LoVo (cell line): ENCODE data around the gene HOXD8.

Source experiments
- DNase-seq: peaks from one replicate; pipeline ENCODE4 v3.0.0-alpha.2; 2016; ENCODE audit warnings: low spot score

HOXD8 gene

DNA sequence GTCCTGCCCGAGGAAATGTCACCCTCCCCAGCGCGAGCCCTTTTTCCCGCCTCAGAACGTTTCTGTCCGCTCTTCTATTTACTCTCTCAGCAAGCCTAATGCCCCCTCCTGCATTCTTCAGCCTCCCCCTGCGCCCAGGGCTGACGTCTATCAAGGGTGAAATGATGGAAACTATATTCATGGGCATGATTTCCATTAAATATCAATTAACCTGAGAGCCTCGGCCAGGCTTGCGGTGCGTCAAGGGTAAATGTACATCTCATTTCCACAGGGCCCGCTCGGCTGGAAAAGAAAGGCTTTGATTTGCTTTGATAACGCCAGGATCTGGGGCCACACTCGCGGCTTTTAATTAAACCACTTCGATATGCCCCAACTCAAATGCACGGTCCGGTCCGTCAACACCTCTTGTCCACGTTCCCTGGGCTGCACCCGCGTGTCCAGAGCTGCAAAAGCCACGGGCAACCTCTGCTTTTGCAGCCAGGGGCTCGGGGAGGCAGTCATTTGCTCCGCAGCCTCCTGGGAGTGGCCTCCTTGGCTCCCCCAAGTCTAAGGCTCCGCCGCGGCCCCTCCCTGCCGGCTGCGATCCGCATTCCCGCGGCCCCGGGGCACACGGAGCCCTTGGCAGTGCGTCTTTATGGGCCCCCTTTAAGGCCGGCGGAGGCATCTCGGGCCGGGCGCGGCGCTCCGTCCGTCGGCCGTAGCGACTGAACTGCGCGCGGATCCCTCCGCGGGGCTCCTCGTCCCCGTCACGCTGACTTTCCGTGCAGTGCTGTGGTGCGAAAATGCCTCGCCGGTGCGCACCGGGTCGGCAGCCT is at the start of gene HOXD8:
Gene HOXD8, plus strand, starts transcription at position 724 of the 815 bp plus-strand sequence. CDS start 662 bp downstream, outside the sequence.
- peak; percentile 79 for DNase-seq

DNA sequence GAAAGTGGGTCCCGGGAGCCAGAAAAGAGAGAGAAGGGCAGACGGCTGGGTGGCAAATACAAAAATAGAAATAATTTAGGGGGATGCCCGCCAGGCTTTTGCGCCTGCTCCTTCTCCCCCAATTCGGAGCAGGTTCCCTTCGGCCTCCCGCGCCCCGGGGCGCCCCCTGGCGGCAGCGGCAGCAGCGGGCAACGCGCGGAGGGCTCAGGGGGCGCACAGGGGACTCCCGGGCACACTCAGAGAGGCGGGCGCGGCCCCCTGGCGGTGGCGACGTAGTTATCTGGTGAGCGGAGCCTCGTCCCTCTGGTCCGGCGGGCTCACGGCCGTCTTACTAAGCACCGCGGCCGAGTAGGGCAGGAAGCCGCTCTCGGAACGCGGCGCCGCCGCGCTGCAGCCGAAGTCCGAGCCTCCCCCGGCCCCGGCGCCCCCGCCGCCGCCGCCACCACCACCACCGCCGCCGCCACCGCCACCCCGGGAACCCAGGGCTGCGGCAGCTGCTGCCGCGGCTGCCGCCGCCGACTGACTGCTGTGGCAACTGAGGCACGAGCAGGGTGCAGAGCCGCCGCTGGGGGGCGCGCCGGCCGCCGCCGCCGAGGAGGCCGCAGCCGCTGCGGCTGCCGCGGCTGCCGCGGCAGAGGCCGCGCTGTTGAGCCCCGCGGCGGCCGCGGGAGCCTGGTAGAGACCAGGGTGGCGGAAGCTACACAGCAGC is 49.5 kb upstream of the HOXD8 start:
- DNase-seq, result peak; percentile 71

DNA sequence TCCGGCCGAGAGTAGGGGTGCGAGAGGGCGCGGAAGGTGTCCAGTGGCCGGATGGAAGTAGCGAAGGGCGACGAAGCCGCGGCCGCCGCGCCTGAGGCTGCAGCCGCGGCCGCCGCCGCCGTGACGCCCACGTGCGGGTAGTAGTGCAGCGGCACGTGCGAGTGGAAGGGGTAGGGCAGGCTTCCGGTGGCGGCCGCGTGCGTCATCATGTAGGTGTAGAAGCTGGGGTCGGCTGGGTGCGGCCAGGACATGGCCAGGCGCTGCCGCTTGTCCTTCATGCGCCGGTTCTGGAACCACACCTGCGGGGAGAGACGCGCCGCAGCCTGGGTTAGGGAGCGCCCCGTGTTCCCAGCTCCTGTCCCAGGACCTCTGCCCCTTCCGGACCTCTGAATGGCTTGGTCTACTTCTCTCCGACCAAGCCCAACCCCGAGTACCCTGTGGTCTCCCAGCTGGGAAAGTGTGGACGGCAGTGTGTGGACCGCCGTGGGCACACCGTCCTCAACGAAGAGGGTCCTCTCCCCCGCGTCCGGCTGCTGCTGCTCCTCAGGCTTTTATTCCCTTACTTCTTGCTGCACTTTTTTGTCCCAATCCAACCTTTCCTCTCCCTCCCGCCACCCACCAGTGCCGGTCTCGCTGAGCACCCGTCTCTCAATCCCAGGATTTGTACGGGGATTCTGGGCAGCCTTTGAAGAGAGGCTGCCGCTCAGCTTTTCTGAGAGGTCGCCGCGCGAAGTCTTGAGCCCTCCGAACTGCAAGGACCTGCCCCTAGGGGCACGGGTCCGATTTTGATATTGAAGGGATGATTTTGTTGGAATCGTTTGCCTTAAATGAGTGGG is 48.7 kb upstream of the HOXD8 start:
- no peak for DNase-seq

DNA sequence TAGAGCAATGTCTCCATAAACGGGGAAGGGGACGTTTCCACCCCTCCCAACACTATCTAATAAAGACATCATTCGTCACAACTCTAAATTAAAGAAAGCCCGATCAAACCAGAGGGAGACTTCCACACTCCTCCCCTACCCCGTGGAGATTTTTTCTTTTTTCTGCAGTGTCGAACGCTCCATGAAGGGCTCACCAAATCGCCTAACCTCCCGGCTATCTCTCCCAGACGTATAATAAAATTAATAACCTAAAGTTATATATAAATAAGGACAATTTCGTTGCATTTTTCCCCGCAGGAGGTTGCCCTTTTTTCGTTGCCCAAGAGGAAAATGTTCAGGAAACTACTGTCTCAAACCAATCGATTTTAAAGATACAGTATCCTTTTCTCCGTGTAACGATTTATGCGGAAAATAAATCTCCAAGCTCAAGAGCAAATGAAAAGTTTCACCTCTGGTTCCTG is 48.1 kb upstream of the HOXD8 start:
- DNase-seq, result no peak

DNA sequence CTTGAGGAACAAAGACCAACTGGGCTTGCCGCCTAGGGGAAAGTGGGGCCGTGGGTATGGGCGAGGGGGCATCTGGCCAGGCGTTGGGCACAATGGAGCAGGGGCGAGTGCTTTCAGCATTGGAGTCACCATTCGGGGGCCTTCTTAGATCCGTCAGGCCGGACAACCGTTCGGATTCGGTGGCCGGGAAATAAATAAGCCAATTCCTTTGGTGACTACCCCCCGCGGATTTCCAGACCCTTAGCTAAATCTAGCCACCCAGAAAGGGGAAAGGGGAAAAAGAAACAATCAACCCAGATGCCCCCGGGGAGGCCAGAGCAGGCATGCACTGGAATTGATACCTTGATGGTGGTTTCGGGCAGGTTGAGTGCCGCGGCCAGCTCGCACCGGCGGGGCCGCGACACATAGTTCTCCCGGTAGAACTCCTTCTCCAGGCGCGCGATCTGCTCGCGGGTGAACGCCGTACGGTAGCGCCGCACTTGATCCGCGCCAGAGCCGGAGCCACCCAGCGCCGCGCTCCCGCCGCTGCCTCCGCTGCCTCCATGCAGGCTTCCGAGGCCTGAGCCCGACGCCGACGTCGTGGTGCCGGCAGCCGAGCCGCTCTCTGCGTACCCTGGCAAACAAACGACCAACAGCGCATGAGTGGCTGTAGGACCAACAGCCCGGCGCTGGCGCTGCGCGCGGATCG is 47.5 kb upstream of the HOXD8 start:
- DNase-seq, result no peak

DNA sequence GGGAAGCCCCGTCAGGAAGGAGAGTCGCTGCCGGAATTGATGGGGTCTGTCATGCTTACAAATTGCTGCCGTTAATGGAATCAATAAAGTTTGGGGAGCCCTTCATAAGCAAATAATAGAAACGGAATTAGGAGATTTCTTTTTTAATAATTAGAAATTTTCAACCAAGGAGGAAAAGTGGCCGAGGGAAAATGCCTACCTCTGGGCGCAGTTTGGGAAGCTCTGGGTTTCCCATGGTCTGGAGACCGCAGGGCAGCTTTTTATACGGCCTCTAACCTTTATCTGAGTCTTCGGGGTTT is 47.0 kb upstream of the HOXD8 start:
- no peak for DNase-seq

DNA sequence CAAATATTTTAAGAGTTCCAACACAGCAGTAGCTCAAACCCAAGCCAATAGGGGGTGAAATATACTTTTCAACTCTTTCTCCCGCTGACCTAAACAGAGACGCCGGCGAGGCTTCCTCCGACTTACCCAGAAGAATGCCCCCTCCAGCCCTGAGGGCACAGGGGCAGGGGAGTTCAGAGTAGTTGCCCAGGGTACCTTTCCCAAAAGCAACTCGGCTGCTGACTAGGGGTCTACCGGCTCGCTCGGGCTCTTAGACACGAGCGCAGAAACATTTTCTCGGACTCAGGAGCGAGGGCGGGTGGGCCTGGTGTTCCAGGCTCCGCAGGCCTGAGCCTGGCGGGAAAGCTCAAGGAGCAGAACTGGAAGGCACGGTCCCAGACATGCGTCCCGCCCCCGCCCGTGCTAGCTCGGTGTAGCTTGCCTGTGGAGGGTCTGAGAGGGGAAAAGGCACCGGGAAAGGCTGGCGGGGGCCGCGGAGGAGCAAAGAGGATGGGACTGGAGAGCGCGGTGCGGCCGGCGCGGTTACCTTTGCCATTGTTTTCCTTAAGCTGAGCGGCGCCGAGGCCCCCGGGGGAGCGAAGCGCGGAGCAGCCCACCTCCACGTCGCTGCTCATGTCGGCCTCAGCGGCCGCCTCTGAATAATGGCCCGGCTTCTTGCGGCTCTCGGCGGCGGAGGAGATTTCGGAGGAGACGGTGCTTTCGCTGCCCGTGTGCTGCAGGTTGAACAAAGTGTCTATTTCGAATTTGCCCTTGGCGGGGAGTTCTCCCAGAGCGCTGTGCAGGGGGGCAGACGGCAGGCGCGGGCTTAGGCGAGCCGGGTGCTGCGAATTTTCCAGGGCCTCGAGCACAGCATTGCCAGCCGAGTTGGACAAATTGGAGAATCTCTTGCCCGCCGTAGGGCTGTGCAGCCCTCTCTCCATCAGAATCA is 46.4 kb upstream of the HOXD8 start:
- DNase-seq, result no peak

DNA sequence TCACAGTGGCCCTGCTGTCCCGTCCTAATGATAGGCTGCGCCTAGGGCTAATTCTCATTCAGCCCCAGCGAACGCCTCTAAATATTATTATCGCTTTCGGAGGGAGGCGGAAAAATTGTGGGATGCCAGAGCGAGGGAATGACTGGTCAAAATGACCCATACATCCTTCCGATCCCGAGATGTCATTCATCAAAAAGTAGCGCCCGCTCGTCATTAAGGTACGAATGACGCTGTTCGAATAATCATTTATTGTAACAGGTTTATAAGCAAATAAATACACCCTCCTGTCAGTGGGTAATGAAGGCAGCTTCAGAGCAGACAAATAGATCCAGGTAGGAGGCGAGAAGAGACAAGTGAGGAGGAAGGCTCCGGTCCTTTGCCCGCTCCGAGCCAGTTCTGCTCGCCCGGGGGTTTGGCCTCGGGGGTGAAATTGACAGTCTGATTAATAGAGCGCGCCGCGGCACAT is 45.7 kb upstream of the HOXD8 start, which contains the start of gene EVX2:
Gene EVX2, minus strand, starts transcription at position 167 of the 466 bp plus-strand sequence. CDS start 186 bp downstream, outside the sequence.
- DNase-seq, result no peak

DNA sequence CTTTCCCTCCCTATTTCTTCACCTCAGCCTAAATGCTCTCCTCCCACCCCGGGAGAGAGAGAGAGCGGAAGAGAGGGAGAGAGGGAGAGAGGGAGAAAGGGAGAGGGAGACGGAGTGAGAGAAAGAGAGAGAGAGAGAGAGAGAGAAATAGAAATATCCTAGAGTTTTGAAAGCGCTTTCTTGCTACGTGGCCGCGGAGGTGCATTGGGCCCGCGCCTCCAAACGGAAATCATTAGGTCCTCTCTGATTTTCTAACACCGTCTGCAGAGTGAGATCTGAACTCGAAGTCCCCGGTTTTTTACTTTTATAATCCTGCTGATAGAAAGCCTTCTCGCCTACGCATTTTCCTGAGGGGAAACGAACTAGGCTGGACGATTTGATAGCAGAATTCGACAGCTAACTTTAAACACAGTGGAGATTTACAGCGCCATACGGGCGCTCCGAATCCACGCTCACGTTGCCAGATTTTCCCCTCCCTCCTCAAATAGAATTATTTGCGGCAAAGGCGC is 44.8 kb upstream of the HOXD8 start:
- no peak for DNase-seq

DNA sequence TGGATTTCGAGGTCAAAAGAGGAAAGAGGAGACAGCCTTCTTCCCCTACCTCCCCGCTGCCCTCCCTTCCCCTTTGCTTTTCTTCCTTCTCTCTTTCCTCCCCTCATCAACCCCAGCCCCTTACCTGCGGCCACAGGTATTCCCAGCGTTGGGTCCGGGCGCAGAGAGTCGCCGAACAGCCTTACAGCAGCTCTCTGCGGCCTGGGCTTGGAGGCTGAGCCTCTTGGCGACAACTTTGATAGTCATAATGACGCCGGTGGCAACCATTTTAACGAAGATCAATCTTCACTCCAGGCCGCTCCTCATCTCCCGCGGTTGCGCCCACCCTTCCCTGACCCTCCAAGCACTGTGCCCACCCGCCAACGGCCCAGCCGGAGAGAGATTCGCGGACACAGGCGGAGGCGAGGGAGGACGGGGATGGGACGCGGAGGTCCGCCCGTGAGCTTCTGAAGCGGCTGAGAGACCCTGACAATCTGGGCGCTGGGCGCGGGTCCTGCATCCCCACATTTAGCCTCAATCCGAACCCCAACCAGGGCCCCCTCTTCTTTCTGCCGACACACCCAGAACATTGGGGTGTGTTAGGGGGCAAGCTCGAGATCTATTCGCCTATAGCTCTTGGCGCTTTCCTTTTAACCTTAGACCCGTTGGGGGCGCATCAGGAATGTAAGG is 44.3 kb upstream of the HOXD8 start:
- no peak for DNase-seq

DNA sequence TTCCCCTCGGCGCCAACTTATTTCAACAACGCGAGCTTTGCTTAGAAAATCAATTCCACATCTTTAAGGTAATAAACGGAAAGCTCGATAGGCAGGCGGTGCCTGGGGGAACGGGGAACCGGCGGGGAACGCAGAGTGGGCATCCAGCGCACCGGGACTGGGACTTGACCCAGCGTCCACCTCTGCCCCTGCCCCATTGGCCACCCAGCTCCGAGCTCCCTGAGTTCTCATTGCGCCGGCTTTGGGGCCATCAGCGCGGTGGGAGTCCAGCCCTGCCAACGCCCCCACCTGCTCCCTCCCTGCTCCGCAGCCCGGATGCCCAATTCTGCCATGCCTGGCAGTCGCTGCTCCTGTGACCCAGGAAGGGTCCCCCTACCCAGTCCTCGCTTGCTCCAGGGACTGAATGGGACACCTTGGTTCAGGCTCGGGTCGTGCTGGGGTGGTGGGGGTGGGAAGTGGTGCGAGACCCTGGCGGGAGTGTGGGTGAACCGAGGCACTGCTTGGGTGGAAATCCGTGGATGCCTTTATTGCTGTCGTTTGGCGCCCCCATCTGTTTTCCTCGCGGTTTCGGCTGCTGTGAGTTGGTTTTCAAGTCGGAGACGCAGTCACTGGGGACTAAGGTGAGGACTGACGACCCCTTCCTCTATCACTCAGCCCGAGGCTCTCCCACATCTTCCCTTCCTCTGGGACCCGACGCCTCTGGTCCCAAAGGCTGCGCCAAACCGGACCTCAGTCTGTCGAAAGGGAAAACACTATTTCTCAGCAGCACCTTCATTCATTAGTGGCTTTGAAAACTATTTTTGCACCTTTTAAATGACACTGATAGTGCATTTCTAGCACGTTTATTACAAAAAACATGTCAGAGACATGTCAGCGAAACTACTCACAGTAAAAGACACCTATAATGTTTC is 43.4 kb upstream of the HOXD8 start:
- no peak for DNase-seq

DNA sequence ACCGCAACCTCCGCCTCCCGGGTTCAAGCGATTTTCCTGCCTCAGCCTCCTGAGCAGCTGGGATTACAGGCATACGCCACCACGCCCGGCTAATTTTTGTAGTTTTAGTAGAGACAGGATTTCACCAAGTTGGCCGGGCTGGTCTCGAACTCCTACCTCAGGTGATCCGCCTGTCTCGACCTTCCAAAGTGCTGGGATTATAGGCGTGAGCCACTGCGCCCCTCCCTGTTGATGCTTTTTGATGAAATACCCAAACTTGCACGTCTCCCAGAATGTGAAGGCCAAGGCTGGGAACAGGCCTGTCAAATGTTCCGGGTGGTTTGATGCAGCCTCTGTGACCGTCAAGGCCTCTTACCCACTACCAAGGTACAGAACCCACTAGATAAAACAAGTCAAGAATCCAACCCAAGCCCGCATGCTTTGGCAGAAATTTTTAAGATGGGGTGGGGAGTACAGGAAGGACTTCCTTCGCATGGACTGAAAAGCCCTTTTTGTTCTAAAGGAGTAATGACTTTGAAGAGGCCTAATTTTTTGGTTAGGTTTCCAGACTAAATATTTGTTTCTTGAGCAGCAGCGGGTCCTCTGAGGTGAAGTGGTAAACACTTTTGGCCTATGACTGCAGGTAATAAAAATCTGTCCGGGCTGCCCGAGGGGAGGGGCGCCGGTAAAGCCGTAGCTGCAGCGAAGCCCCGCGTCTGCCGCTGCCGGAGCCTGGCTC is 42.0 kb upstream of the HOXD8 start:
- no peak for DNase-seq

DNA sequence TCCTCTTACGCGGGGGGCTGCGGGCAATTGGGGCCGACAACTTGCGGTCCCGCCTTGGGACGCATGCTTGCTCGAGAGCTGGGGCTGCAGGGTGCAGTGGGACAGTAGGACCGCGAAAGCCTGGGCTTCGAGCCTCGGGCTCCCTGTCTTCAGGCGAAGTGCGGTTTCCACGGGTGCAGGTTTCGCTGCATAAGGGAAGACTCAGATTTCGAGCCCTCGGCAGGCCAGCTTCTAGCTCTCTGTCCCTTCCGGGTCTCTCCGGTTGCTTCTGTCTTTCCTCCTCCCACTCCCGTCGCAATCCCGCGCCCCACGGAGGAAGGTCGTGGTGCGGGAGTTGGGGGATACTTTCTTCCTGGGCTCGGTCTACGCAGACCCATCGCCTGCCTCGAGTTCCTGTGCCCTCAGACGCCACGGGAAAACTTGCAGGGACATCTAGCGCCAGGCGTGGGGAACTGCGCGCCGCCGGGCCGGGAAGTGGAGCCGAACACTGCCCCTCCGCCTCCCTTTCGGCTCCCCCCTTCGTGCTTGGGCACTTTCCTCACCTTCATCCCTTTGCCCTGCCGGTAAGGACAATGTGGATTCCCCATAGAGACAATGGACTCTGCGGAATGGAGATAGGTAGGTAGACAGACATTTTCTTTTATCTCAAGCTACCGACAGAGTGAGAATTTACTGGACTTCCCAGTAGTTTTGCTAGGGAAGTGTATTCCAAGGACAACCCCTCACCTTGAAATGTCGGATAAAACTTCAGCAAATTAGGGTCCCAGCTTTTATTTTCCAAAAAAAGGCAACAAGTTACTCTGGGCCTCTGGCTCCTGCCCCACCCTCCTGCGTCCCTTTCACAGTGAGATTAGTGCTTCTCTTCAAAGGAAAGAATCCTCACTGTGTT is 41.2 kb upstream of the HOXD8 start:
- DNase-seq, result peak; percentile 61

DNA sequence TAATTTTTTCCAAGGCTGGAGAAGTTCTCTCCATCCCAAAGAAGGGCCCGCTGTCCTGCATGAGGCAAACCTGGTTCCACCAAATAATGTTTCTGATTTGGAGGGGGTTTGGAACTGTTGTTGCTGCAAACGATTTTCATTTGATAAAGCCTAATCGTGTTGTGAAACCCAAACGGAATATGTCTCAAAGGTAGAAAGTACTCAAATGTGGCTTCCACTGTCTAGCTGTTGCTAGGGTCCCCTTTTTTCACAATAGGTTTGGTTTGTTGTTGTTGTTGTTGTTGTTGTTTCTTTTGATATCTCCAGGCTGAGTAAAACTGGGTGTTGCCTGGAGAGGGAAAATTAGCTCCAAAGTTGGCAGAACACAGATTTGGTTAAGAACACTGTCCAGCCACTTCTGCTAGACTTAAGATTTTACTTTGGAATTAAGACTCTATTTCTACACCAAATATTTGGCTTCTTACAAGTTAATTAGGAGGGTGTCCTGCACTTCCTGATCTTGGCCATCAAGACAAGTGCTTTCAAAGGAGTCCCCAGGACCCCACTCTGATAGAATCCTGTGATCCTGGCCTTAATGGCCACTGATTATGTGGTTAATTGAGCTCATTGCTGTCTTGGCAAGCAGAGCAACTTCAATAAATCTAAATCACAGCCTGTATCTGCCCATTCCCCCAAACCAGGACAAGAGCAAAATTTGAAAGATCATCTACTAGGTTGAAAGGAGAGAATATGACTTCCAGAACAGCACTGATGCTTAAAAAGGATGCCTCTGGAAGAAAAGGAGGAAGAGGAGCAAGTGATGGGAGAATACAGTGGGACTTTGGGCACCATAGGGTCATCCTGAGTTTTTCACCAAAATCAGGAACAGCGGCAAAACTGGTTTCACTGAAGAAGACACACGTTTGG is 40.3 kb upstream of the HOXD8 start:
- no peak for DNase-seq

DNA sequence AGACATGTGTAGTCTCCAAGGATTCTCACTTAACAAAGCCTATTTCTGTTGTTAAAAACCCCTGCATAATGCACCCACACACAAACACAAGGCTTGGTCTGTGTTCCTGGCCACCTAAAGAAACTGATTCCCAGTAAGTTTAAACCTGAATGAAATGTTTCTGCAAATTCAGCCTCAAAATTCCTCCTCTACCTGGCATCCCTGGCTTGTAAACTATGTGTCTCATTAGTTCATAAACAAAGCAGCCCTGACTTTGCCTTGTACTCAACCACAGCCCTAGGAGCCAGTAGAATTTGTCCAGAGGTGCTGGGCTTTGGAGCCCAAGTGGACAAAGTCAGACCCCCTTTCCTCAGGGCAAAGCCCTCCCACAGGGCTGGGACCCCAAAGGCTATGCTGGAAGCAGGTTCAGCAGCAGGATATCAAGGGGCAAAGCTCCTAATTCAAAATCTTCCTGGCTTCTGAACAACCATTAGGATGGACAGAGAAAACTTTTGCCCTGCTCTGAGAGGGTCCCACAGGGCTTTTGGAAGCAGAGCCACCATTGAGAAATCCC is 39.6 kb upstream of the HOXD8 start:
- DNase-seq, result no peak

DNA sequence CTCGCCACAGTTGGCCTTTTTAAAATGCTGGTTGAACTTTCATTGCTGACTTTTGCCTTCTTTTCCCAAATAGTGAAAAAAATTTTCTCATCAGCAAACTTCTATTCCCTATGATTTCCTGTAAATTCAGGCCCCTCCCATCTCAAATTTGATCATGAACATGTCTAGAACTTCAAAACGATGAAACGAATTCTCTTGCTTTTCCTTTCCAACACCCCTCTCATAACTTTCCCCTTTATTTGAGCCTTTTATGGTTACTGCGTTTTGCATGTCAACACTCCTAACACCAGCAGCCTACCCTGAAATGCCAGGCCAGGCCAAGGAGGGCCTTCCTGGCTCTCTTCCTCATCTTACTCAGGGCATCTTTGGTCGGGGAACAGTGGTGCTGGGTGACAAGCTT is 38.6 kb upstream of the HOXD8 start:
- no peak for DNase-seq
